Esophagus squamous epithelium (tissue), 4 donors: ENCODE results near the gene PCDHGA8.

Experiments
- POLR2A ChIP-seq, 4 donors: fragments of 450-650 bp; IDR thresholded peaks; one replicate each; pipeline ENCODE4 v1.6.1; 2017; ENCODE audit warnings: antibody characterized with exemption in 4 of 4, mild to moderate bottlenecking in 4 of 4, moderate library complexity in 3 of 4
- TF ChIP-seq, protein P1 (sequence below), 6 experiments: fragments of 450-650 bp in 4 of 6; fragments of 200-600 bp in 2 of 6; sonication (generic) in 2 of 6; IDR thresholded peaks; one replicate each; pipeline ENCODE4 v1.5.1; 2016 to 2019; ENCODE audit warnings: antibody characterized with exemption in 6 of 6, mild to moderate bottlenecking in 4 of 6, moderate library complexity in 4 of 6

DNA sequence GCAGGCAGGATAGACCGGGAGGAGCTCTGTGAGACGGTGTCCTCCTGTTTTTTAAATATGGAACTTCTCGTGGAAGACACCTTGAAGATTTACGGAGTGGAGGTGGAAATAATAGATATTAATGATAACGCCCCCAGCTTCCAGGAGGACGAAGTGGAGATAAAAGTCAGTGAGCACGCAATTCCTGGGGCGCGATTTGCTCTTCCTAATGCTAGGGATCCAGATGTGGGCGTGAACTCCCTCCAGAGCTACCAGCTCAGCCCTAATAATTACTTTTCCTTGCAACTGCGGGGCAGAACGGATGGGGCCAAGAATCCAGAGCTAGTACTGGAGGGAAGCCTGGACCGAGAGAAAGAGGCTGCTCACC, 29.0 kb downstream of the PCDHGA8 start:
- TF ChIP-seq, protein P1, sequence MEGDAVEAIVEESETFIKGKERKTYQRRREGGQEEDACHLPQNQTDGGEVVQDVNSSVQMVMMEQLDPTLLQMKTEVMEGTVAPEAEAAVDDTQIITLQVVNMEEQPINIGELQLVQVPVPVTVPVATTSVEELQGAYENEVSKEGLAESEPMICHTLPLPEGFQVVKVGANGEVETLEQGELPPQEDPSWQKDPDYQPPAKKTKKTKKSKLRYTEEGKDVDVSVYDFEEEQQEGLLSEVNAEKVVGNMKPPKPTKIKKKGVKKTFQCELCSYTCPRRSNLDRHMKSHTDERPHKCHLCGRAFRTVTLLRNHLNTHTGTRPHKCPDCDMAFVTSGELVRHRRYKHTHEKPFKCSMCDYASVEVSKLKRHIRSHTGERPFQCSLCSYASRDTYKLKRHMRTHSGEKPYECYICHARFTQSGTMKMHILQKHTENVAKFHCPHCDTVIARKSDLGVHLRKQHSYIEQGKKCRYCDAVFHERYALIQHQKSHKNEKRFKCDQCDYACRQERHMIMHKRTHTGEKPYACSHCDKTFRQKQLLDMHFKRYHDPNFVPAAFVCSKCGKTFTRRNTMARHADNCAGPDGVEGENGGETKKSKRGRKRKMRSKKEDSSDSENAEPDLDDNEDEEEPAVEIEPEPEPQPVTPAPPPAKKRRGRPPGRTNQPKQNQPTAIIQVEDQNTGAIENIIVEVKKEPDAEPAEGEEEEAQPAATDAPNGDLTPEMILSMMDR (IDR thresholded peaks at IDR 0.05), result no peak
- TF ChIP-seq POLR2A (IDR thresholded peaks at IDR 0.05), result no peak
